ENCODE measurements around the gene KRTAP5-9.

Gene KRTAP5-9

GRCh38 chr11:71555508-71555907 lies 7.3 kb downstream of the KRTAP5-9 start (continued):
- TF ChIP-seq BACH2 (CRISPR knock-in tag; IDR thresholded peaks at IDR 0.05; ENCODE audit: borderline replicate concordance) (no peak), ZFP30 (CRISPR knock-in tag; IDR thresholded peaks at IDR 0.05) (no peak), PPARA (CRISPR knock-in tag; IDR thresholded peaks at IDR 0.05; ENCODE audit: borderline replicate concordance) (no peak)

DNA sequence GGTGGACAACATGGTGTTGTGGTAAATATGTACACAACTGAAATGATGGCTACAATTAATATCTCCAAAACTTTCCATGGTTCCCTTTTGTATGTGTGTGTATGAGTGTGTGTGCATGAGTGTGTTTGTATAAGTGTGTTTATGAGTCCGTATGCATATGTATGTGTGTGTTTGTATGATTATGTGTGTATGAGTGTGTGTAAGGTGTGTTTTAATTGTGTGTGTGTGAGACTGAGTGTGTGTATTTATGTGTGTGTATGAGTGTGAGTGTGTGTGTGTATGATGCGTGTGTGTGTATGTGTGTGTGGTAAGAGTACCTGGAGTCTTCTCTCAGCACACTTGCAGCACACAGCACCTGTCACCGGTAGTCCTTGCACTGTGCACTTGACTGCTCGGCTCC lies 7.8 kb downstream of the KRTAP5-9 start:
- no peak for TF ChIP-seq ZNF70 (CRISPR knock-in tag; IDR thresholded peaks at IDR 0.05)
- TF ChIP-seq SNAI2 (CRISPR knock-in tag; IDR thresholded peaks at IDR 0.05), result no peak
- TF ChIP-seq, protein P1, sequence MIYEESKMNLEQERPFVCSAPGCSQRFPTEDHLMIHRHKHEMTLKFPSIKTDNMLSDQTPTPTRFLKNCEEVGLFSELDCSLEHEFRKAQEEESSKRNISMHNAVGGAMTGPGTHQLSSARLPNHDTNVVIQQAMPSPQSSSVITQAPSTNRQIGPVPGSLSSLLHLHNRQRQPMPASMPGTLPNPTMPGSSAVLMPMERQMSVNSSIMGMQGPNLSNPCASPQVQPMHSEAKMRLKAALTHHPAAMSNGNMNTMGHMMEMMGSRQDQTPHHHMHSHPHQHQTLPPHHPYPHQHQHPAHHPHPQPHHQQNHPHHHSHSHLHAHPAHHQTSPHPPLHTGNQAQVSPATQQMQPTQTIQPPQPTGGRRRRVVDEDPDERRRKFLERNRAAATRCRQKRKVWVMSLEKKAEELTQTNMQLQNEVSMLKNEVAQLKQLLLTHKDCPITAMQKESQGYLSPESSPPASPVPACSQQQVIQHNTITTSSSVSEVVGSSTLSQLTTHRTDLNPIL (CRISPR knock-in tag; IDR thresholded peaks at IDR 0.05; ENCODE audit: low read depth), result no peak
- no peak for TF ChIP-seq OSR1 (CRISPR knock-in tag; IDR thresholded peaks at IDR 0.05)
- TF ChIP-seq ESRRG (CRISPR knock-in tag; IDR thresholded peaks at IDR 0.05), result no peak
- TF ChIP-seq TCF4 (CRISPR knock-in tag; IDR thresholded peaks at IDR 0.05; ENCODE audit: borderline replicate concordance), result no peak
- TF ChIP-seq, protein P2, sequence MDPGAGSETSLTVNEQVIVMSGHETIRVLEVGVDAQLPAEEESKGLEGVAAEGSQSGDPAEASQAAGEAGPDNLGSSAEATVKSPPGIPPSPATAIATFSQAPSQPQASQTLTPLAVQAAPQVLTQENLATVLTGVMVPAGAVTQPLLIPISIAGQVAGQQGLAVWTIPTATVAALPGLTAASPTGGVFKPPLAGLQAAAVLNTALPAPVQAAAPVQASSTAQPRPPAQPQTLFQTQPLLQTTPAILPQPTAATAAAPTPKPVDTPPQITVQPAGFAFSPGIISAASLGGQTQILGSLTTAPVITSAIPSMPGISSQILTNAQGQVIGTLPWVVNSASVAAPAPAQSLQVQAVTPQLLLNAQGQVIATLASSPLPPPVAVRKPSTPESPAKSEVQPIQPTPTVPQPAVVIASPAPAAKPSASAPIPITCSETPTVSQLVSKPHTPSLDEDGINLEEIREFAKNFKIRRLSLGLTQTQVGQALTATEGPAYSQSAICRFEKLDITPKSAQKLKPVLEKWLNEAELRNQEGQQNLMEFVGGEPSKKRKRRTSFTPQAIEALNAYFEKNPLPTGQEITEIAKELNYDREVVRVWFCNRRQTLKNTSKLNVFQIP (CRISPR knock-in tag; IDR thresholded peaks at IDR 0.05; ENCODE audit: borderline replicate concordance, low read depth), result no peak
- no peak for TF ChIP-seq ISL1 (CRISPR knock-in tag; IDR thresholded peaks at IDR 0.05)
- no peak for TF ChIP-seq ZNF8 (CRISPR knock-in tag; IDR thresholded peaks at IDR 0.05)
- TF ChIP-seq RARB (CRISPR knock-in tag; IDR thresholded peaks at IDR 0.05), result no peak
- no peak for TF ChIP-seq CSRNP3 (CRISPR knock-in tag; IDR thresholded peaks at IDR 0.05)
- no peak for TF ChIP-seq CSDC2 (CRISPR knock-in tag; IDR thresholded peaks at IDR 0.05)
- TF ChIP-seq ZFP30 (CRISPR knock-in tag; IDR thresholded peaks at IDR 0.05), result no peak
- no peak for ATAC-seq

GRCh38 chr11:71557257-71557656 lies 9.0 kb downstream of the KRTAP5-9 start:
- no peak for ATAC-seq
- TF ChIP-seq ISL1 (CRISPR knock-in tag; IDR thresholded peaks at IDR 0.05) (no peak), SNAI2 (CRISPR knock-in tag; IDR thresholded peaks at IDR 0.05) (no peak), ZC3H10 (CRISPR knock-in tag; IDR thresholded peaks at IDR 0.05) (no peak), ZFP30 (CRISPR knock-in tag; IDR thresholded peaks at IDR 0.05) (no peak), OSR1 (CRISPR knock-in tag; IDR thresholded peaks at IDR 0.05) (no peak), ZNF70 (CRISPR knock-in tag; IDR thresholded peaks at IDR 0.05) (no peak), BACH2 (CRISPR knock-in tag; IDR thresholded peaks at IDR 0.05; ENCODE audit: borderline replicate concordance) (no peak), CSRNP3 (CRISPR knock-in tag; IDR thresholded peaks at IDR 0.05) (no peak), ZNF8 (CRISPR knock-in tag; IDR thresholded peaks at IDR 0.05) (no peak), RARB (CRISPR knock-in tag; IDR thresholded peaks at IDR 0.05) (no peak), GLIS3 (CRISPR knock-in tag; IDR thresholded peaks at IDR 0.05) (no peak), TCF4 (CRISPR knock-in tag; IDR thresholded peaks at IDR 0.05; ENCODE audit: borderline replicate concordance) (no peak), PPARA (CRISPR knock-in tag; IDR thresholded peaks at IDR 0.05; ENCODE audit: borderline replicate concordance) (no peak), ARNTL (CRISPR knock-in tag; IDR thresholded peaks at IDR 0.05; ENCODE audit: borderline replicate concordance, low read depth) (no peak), ESRRG (CRISPR knock-in tag; IDR thresholded peaks at IDR 0.05) (no peak), CSDC2 (CRISPR knock-in tag; IDR thresholded peaks at IDR 0.05) (no peak)
- TF ChIP-seq, protein P2 (CRISPR knock-in tag; IDR thresholded peaks at IDR 0.05; ENCODE audit: borderline replicate concordance, low read depth), result no peak
- TF ChIP-seq, protein P1 (CRISPR knock-in tag; IDR thresholded peaks at IDR 0.05; ENCODE audit: low read depth), result no peak
- TF ChIP-seq, protein P3, sequence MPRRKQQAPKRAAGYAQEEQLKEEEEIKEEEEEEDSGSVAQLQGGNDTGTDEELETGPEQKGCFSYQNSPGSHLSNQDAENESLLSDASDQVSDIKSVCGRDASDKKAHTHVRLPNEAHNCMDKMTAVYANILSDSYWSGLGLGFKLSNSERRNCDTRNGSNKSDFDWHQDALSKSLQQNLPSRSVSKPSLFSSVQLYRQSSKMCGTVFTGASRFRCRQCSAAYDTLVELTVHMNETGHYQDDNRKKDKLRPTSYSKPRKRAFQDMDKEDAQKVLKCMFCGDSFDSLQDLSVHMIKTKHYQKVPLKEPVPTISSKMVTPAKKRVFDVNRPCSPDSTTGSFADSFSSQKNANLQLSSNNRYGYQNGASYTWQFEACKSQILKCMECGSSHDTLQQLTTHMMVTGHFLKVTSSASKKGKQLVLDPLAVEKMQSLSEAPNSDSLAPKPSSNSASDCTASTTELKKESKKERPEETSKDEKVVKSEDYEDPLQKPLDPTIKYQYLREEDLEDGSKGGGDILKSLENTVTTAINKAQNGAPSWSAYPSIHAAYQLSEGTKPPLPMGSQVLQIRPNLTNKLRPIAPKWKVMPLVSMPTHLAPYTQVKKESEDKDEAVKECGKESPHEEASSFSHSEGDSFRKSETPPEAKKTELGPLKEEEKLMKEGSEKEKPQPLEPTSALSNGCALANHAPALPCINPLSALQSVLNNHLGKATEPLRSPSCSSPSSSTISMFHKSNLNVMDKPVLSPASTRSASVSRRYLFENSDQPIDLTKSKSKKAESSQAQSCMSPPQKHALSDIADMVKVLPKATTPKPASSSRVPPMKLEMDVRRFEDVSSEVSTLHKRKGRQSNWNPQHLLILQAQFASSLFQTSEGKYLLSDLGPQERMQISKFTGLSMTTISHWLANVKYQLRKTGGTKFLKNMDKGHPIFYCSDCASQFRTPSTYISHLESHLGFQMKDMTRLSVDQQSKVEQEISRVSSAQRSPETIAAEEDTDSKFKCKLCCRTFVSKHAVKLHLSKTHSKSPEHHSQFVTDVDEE (CRISPR knock-in tag; IDR thresholded peaks at IDR 0.05), result no peak
- TF ChIP-seq, protein P4, sequence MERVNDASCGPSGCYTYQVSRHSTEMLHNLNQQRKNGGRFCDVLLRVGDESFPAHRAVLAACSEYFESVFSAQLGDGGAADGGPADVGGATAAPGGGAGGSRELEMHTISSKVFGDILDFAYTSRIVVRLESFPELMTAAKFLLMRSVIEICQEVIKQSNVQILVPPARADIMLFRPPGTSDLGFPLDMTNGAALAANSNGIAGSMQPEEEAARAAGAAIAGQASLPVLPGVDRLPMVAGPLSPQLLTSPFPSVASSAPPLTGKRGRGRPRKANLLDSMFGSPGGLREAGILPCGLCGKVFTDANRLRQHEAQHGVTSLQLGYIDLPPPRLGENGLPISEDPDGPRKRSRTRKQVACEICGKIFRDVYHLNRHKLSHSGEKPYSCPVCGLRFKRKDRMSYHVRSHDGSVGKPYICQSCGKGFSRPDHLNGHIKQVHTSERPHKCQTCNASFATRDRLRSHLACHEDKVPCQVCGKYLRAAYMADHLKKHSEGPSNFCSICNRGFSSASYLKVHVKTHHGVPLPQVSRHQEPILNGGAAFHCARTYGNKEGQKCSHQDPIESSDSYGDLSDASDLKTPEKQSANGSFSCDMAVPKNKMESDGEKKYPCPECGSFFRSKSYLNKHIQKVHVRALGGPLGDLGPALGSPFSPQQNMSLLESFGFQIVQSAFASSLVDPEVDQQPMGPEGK (CRISPR knock-in tag; IDR thresholded peaks at IDR 0.05; ENCODE audit: borderline replicate concordance), result no peak
